ENCODE data around the gene TDRD9.
A peak's percentile ranks its signal among the peaks of the same experiment; 100 is the strongest.

Gene TDRD9

GRCh38 chr14:104072586-104072985 is 144.3 kb downstream of the TDRD9 start:
- H3K27me3 ChIP-seq (ENCODE audit: insufficient read depth, poor library complexity, severe bottlenecking) = peaks cover 10% of the 10 kb centered on the region
- no peak for ATAC-seq (ENCODE audit: low read depth)
- no peaks in the 10 kb centered on the region for H3K36me3 ChIP-seq (ENCODE audit: low read depth)
- H3K4me1 ChIP-seq (ENCODE audit: insufficient read depth, poor library complexity, severe bottlenecking) = no peaks in the 10 kb centered on the region
- no peak overlapping the region for H3K4me3 ChIP-seq (ENCODE audit: severe bottlenecking)
- H3K9me3 ChIP-seq (ENCODE audit: severe bottlenecking) = peaks cover 3% of the 10 kb centered on the region
- no peak for DNase-seq (ENCODE audit: low spot score)
- TF ChIP-seq, protein P1, sequence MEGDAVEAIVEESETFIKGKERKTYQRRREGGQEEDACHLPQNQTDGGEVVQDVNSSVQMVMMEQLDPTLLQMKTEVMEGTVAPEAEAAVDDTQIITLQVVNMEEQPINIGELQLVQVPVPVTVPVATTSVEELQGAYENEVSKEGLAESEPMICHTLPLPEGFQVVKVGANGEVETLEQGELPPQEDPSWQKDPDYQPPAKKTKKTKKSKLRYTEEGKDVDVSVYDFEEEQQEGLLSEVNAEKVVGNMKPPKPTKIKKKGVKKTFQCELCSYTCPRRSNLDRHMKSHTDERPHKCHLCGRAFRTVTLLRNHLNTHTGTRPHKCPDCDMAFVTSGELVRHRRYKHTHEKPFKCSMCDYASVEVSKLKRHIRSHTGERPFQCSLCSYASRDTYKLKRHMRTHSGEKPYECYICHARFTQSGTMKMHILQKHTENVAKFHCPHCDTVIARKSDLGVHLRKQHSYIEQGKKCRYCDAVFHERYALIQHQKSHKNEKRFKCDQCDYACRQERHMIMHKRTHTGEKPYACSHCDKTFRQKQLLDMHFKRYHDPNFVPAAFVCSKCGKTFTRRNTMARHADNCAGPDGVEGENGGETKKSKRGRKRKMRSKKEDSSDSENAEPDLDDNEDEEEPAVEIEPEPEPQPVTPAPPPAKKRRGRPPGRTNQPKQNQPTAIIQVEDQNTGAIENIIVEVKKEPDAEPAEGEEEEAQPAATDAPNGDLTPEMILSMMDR (IDR thresholded peaks at IDR 0.05; ENCODE audit: poor library complexity, severe bottlenecking) = no peak
- H3K27ac ChIP-seq (ENCODE audit: poor library complexity, severe bottlenecking) = no peak overlapping the region

DNA sequence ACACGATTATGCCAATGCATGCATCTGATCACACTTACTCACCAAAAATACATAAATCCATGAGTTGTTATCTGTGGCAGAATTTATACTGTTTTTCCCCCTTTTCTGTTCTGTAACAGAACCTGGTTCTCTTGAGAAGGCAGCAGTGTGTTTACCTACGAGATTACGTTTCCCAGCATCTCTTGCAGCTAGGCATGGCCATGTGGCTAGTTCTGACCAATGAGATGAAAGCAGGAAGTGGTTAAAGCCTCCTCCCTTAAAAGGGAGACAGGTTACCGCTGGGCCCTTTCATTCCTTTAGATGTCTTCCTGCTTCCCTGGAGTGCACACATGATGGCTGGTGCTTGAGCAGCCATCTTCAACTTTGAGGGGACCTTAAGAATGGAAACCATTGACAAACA is 145.5 kb downstream of the TDRD9 start:
- Histone ChIP-seq H3K27ac (ENCODE audit: poor library complexity, severe bottlenecking) (no peak overlapping the region), H3K36me3 (ENCODE audit: low read depth) (no peaks in the 10 kb centered on the region), H3K4me1 (ENCODE audit: insufficient read depth, poor library complexity, severe bottlenecking) (no peaks in the 10 kb centered on the region), H3K4me3 (ENCODE audit: severe bottlenecking) (no peak overlapping the region), H3K9me3 (ENCODE audit: severe bottlenecking) (peaks cover 3% of the 10 kb centered on the region), H3K27me3 (ENCODE audit: insufficient read depth, poor library complexity, severe bottlenecking) (peaks cover 6% of the 10 kb centered on the region)
- ATAC-seq (ENCODE audit: low read depth) (no peak), DNase-seq (ENCODE audit: low spot score) (no peak)
- TF ChIP-seq, protein P1 (IDR thresholded peaks at IDR 0.05; ENCODE audit: poor library complexity, severe bottlenecking) = no peak

- DNase-seq (ENCODE audit: low spot score) = no peak
- Histone ChIP-seq H3K4me3 (ENCODE audit: severe bottlenecking) (no peak overlapping the region), H3K36me3 (ENCODE audit: low read depth) (no peaks in the 10 kb centered on the region), H3K4me1 (ENCODE audit: insufficient read depth, poor library complexity, severe bottlenecking) (no peaks in the 10 kb centered on the region), H3K9me3 (ENCODE audit: severe bottlenecking) (peaks cover 3% of the 10 kb centered on the region), H3K27ac (ENCODE audit: poor library complexity, severe bottlenecking) (no peak overlapping the region), H3K27me3 (ENCODE audit: insufficient read depth, poor library complexity, severe bottlenecking) (no peaks in the 10 kb centered on the region)
- no peak for ATAC-seq (ENCODE audit: low read depth)
- TF ChIP-seq, protein P1 (IDR thresholded peaks at IDR 0.05; ENCODE audit: poor library complexity, severe bottlenecking) = peak; percentile 78
Measured at GRCh38 chr14:104075530-104076151, 147.4 kb downstream of the TDRD9 start.

DNA sequence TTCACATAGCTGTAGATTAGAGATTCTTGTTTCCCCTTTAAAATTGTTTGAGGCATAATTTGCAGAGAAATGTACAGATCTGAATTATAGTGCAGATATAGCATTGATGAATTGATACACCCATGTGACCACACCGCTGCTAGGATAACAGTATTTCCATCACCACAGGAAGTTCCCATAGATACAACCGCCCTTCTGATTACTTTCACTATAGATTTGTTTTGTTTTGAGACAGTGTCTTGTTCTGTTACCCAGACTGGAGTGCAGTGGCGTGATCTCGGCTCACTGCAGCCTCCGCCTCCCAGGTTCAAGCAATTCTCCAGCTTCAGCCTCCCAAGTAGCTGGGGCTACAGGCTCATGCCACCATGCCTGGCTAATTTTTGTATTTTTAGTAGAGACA is 148.5 kb downstream of the TDRD9 start:
- no peak for DNase-seq (ENCODE audit: low spot score)
- H3K9me3 ChIP-seq (ENCODE audit: severe bottlenecking) = peaks cover 3% of the 10 kb centered on the region
- no peak overlapping the region for H3K4me3 ChIP-seq (ENCODE audit: severe bottlenecking)
- TF ChIP-seq, protein P1 (IDR thresholded peaks at IDR 0.05; ENCODE audit: poor library complexity, severe bottlenecking) = no peak
- H3K36me3 ChIP-seq (ENCODE audit: low read depth) = no peaks in the 10 kb centered on the region
- no peak overlapping the region for H3K27ac ChIP-seq (ENCODE audit: poor library complexity, severe bottlenecking)
- H3K27me3 ChIP-seq (ENCODE audit: insufficient read depth, poor library complexity, severe bottlenecking) = no peaks in the 10 kb centered on the region
- no peak for ATAC-seq (ENCODE audit: low read depth)
- H3K4me1 ChIP-seq (ENCODE audit: insufficient read depth, poor library complexity, severe bottlenecking) = no peaks in the 10 kb centered on the region

DNA sequence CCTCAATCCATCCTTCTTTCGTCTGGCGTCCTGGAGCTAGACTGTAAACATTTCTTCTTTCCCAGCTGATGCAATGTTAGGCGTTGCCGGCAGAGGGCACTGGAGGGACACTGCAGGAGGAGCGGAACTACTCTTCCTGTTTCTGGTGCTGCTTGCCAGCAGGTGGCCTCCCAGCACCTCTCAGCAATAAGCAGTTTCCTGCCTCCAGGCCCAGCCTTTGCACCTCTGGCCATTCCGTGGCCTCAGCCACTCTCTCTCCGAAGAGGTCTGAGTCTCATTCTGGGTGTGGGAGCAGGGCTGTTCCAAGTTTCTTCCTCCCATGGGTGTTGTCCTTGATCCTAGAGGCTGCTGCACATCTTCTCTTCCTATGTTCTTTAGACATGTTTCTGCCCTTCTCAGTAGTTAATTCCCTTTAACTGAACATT is 149.8 kb downstream of the TDRD9 start:
- TF ChIP-seq, protein P1 (IDR thresholded peaks at IDR 0.05; ENCODE audit: poor library complexity, severe bottlenecking) = peak; percentile 100
- H3K4me3 ChIP-seq (ENCODE audit: severe bottlenecking) = no peak overlapping the region
- H3K9me3 ChIP-seq (ENCODE audit: severe bottlenecking) = peaks cover 3% of the 10 kb centered on the region
- no peaks in the 10 kb centered on the region for H3K4me1 ChIP-seq (ENCODE audit: insufficient read depth, poor library complexity, severe bottlenecking)
- DNase-seq (ENCODE audit: low spot score) (peak; percentile 85), ATAC-seq (ENCODE audit: low read depth) (peak; percentile 94)
- H3K27me3 ChIP-seq (ENCODE audit: insufficient read depth, poor library complexity, severe bottlenecking) = no peaks in the 10 kb centered on the region
- H3K36me3 ChIP-seq (ENCODE audit: low read depth) = no peaks in the 10 kb centered on the region
- no peak overlapping the region for H3K27ac ChIP-seq (ENCODE audit: poor library complexity, severe bottlenecking)

Data from RWPE2 (cell line).